Measurements from ENCODE around the gene CTTN.
A peak's percentile ranks its signal among the peaks of the same experiment; 100 is the strongest.

CTTN gene

DNA sequence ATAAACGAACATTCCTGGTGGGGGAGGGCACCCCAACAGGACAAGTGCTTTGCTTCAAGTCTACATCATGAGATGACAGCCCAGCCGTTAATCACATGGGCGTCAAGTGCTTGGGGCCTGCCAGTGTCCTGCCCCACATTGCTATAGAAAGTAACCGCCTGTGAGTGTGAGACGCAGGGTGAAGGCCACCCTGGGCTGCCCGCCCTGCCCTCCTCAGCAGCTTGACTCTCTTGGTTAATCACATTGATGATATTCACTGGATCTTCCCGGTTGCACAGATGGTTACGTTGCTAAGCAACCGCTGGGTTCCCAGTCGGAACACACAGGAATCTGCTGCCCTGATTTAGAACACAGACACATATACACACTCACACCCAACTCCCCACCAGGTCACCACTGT lies 79.3 kb downstream of the CTTN start:
- peak; percentile 86 for DNase-seq

- DNase-seq = peak; percentile 21
Observed at GRCh38 chr11:70478166-70478890, 80.0 kb downstream of the CTTN start.

- DNase-seq = no peak
Observed at GRCh38 chr11:70480711-70481110, 82.4 kb downstream of the CTTN start.

DNA sequence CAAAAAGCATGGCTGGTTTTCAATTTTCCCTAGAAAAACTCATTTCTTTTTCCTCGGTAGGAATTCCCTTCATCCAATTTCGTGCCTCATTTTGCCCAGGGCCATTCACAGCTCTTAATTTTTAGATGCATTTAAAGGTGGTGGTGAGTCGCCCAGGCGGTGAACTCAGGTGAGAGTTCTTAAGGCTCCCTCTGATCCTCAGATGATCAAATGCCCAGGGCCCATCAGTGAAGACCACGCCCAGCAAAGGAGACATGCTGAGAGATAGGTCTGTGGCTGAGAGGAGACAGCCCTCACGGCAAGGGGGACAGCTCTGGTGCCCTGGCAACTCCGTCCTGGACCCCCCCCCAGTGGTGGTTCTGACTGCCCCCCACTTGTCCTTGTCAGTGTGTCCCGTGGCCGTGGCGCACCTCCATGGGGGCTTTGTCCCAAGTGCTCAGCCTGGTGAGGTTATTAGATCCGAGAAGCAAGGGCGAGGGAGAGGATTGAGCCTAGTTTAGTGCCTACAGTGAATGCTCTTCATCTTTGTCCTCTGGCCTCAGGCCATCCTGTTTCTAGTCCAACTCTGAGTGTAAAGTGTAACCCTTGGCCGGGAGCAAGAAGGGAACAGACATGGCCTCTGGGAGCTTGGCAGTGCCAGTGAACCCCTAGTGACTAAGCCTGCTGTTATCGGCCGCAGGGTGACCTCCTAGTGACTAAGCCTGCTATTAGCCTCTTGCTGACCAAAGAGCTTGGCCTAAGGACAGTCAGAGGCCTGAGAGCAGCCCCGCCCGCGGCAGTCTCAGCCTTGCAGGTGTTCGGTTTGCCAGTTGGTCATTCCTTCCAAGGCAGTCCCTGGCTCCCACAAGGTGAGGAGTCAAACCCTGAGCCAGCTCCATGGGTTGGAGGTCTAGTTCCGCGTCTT lies 83.5 kb downstream of the CTTN start:
- no peak for DNase-seq

DNA sequence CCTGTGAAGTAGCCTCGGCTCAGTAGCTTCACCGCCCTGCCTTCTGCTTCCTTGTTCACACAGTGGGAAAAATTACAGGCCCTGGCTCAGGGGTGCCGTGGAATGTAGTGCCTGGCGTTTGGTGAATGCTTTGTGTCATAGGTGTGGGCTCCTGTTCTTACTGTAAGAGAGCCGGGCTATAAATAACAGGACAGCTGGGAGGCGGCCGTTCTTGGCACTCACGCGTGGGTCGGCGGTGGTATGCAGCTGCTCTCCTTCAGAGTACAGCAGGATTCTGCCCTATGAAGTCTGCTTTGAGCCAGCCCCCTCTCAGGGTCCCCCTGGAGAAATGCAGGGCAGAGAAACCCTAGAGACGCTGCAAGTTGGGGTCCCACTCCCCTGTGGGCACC lies 84.2 kb downstream of the CTTN start:
- peak; percentile 30 for DNase-seq

DNA sequence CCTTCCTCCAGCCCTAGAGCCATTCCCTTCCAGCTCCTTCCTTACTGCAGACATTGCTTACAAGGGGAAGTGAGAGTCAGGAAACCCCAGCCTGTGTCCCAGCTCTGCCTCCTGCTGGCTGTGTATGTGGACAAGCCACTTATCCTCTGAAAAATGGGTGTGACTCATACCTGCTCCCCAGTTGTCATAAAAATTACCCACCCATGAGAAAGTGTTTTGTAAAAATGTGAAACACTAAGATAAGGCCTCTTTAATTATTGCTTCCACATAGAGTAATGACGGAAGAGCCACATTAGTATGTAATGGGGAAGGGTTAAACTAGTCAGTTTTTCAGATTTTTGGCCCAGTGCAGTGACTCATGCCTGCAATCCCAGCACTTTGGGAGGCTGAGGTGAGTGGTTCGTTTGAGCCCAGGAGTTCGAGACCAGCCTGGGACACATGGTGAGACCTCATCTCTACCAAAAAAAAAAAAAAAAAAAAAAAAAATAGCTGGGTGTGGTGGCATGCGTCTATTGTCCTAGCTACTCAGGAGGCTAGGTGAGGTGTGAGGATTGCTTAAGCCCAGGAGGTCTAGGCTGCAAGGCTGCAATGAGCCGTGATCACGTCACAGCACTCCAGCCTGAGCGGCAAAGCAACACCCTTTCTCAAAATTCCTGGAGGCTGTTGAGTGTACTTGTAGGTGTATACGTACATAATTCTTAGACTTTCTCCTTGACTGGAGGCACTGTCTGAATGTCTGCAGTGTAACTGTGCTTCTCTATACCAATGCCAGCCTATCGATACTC lies 84.9 kb downstream of the CTTN start:
- DNase-seq = no peak

GRCh38 chr11:70483917-70484316 lies 85.6 kb downstream of the CTTN start:
- DNase-seq = no peak

DNA sequence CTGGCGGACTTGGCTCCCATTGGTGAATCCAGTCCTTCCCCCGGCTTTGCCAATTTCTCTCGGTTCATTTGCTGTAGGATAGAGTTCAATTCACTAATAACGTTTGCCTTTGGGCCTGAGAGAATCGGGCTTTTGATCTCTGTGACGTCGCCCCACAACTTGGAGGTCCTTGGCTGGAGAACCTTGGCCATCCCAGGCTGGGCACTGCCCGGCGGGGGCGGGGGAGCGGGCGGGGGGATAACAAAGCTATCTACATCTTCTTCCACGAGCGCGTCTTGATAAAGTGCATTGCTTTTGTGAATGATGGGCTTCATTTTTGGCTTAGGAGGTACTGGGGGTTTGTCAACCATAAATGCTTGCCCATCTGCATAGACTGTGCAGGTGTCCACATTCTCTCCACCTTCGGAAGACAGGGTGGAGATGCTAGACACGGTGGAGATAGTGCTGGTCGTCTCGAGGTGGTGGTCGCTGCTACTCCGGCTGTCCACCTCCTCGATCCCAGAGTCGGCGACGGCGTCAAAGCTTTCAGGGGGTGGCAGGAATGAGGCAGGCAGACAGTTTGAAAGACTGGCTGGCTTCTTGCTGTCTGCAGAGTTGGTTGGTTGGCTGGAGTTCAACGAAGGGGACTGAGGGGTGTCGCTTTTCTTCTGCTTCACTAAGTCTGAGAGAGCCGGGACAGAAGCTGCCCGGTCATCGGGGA lies 87.1 kb downstream of the CTTN start:
- DNase-seq = no peak

DNA sequence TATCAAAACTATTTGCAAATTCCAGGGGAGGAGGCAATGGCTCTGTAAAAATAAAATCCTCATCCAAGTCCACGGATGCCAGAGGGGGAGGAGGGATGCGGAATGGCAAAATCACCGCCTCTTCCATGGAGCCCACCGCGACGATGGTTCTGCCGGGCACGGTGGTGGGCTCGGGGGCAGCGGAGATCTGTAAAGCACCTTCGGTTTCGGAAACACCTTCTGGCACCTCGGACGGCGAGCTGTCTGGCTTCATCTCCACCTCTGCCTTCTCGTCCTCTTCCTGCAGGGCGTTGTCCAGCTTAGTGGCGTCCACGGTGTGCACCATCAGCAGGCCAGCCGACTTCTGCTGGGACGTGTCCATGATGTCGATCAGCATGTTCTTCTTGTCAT lies 87.7 kb downstream of the CTTN start:
- DNase-seq = no peak
